ENCODE data around the gene GGCX. TPM values are rescaled to one million over a fixed set of nuclear protein-coding genes. Genes with fewer than 3 reads are reported as not detected.
A peak's percentile ranks its signal among the peaks of the same experiment; 100 is the strongest.
"Not testable (repeated sequence)": the region's sequence is repeated elsewhere in the genome, so short reads cannot be mapped to it uniquely, and the experiment has no call there.

GGCX gene
- total RNA-seq, 2 experiments from 2014 or later, result 22.9 to 27.6 TPM

GRCh38 chr2:85547859-85548607, 13.3 kb downstream of the GGCX start:
- intact Hi-C loops (cut with DNase I, micrococcal nuclease), result no loop called here
- Mint-ChIP-seq H3K36me3 (ENCODE audit: low read depth) (peaks cover 81% of the 10 kb centered on the region), H3K4me3 (no peak overlapping the region), H3K27me3 (no peaks in the 10 kb centered on the region), H3K27ac (no peak overlapping the region), H3K4me1 (ENCODE audit: low read depth) (peaks cover 10% of the 10 kb centered on the region), H3K9me3 (no peaks in the 10 kb centered on the region)
- Histone ChIP-seq H3K4me1 (ENCODE audit: insufficient read depth, low read length) (peaks cover 4% of the 10 kb centered on the region), H3K9me3 (ENCODE audit: control insufficient read depth in 1 of 2, insufficient read depth in 1 of 2, low read length in 2 of 2) (no peaks in the 10 kb centered on the region), H3K27me3 (ENCODE audit: control insufficient read depth in 1 of 2, insufficient read depth in 2 of 2, low read length in 2 of 2) (no peaks in the 10 kb centered on the region), H3K36me3 (ENCODE audit: insufficient read depth, low read length) (peaks cover 60% of the 10 kb centered on the region), H3K4me3 (ENCODE audit: low read length) (no peak overlapping the region), H3K27ac (ENCODE audit: low read depth in 1 of 2, low read length in 2 of 2) (no peak overlapping the region)
- DNase-seq (no peak), ATAC-seq (ENCODE audit: poor library complexity) (no peak)
- CTCF ChIA-PET, result interaction anchor here (1.4 kb wide), 1 partner anchor 127 kb away, joined by 4 read pairs; no protein-coding TSS in a partner anchor
- POLR2A ChIA-PET, result interaction anchor here (0.9 to 5.0 kb wide), 4 partner anchors 9 to 143 kb away, joined by 3 to 38 read pairs (median 6); partner anchors contain the start of genes GGCX and MAT2A
- no peak for TF ChIP-seq CTCF (IDR thresholded peaks at IDR 0.05)

- H3K27ac Mint-ChIP-seq, result peak overlapping the region; percentile 4
- no peaks in the 10 kb centered on the region for H3K27me3 ChIP-seq (ENCODE audit: control insufficient read depth in 1 of 2, insufficient read depth in 2 of 2, low read length in 2 of 2)
- peaks cover 60% of the 10 kb centered on the region for H3K36me3 ChIP-seq (ENCODE audit: insufficient read depth, low read length)
- no peak overlapping the region for H3K27ac ChIP-seq (ENCODE audit: low read depth in 1 of 2, low read length in 2 of 2)
- H3K27me3 Mint-ChIP-seq, result no peaks in the 10 kb centered on the region
- H3K4me3 ChIP-seq (ENCODE audit: low read length), result no peak overlapping the region
- intact Hi-C loops (cut with DNase I, micrococcal nuclease), result no loop called here
- H3K9me3 Mint-ChIP-seq, result no peaks in the 10 kb centered on the region
- H3K9me3 ChIP-seq (ENCODE audit: control insufficient read depth in 1 of 2, insufficient read depth in 1 of 2, low read length in 2 of 2), result no peaks in the 10 kb centered on the region
- POLR2A ChIA-PET, result interaction anchor here (0.8 to 5.0 kb wide), 3 partner anchors 8 to 142 kb away, joined by 3 to 38 read pairs (median 3); partner anchors contain the start of gene MAT2A
- peaks cover 81% of the 10 kb centered on the region for H3K36me3 Mint-ChIP-seq (ENCODE audit: low read depth)
- peaks cover 16% of the 10 kb centered on the region for H3K4me1 Mint-ChIP-seq (ENCODE audit: low read depth)
- TF ChIP-seq CTCF (IDR thresholded peaks at IDR 0.05), result no peak
- H3K4me3 Mint-ChIP-seq, result no peak overlapping the region
- H3K4me1 ChIP-seq (ENCODE audit: insufficient read depth, low read length), result peaks cover 4% of the 10 kb centered on the region
- ATAC-seq (ENCODE audit: poor library complexity), result no peak
- CTCF ChIA-PET, result no interaction called here
- no peak for DNase-seq
Measured at GRCh38 chr2:85547089-85547858, 14.0 kb downstream of the GGCX start.

GRCh38 chr2:85545780-85546240, 15.5 kb downstream of the GGCX start:
- Mint-ChIP-seq H3K9me3 (no peaks in the 10 kb centered on the region), H3K4me1 (ENCODE audit: low read depth) (peaks cover 25% of the 10 kb centered on the region), H3K4me3 (no peak overlapping the region), H3K27ac (no peak overlapping the region), H3K36me3 (ENCODE audit: low read depth) (peaks cover 82% of the 10 kb centered on the region), H3K27me3 (no peaks in the 10 kb centered on the region)
- DNase-seq (no peak), ATAC-seq (ENCODE audit: poor library complexity) (no peak)
- Histone ChIP-seq H3K27me3 (ENCODE audit: control insufficient read depth in 1 of 2, insufficient read depth in 2 of 2, low read length in 2 of 2) (no peaks in the 10 kb centered on the region), H3K4me3 (ENCODE audit: low read length) (no peak overlapping the region), H3K9me3 (ENCODE audit: control insufficient read depth in 1 of 2, insufficient read depth in 1 of 2, low read length in 2 of 2) (no peaks in the 10 kb centered on the region), H3K27ac (ENCODE audit: low read depth in 1 of 2, low read length in 2 of 2) (no peak overlapping the region), H3K4me1 (ENCODE audit: insufficient read depth, low read length) (peaks cover 8% of the 10 kb centered on the region), H3K36me3 (ENCODE audit: insufficient read depth, low read length) (peaks cover 60% of the 10 kb centered on the region)
- CTCF ChIA-PET, result interaction anchor here (0.6 kb wide), 1 partner anchor 34 kb away, joined by 3 read pairs; no protein-coding TSS in a partner anchor
- no peak for TF ChIP-seq CTCF (IDR thresholded peaks at IDR 0.05)
- POLR2A ChIA-PET, result interaction anchor here (1.0 to 1.3 kb wide), 3 partner anchors 9 to 155 kb away, joined by 3 to 5 read pairs (median 4); no protein-coding TSS in a partner anchor
- intact Hi-C loops (cut with DNase I, micrococcal nuclease), result no loop called here

- ATAC-seq (ENCODE audit: poor library complexity), result not testable (repeated sequence)
Measured at GRCh38 chr2:85544915-85545779, 16.1 kb downstream of the GGCX start.

More at GRCh38 chr2:85544915-85545779, 16.1 kb downstream of the GGCX start:
- H3K4me3 ChIP-seq (ENCODE audit: low read length); H3K4me1 ChIP-seq (ENCODE audit: insufficient read depth, low read length); H3K4me3 Mint-ChIP-seq; H3K9me3 Mint-ChIP-seq; H3K27ac ChIP-seq (ENCODE audit: low read depth in 1 of 2, low read length in 2 of 2); intact Hi-C loops (cut with DNase I, micrococcal nuclease); CTCF ChIA-PET; H3K27me3 Mint-ChIP-seq; H3K9me3 ChIP-seq (ENCODE audit: control insufficient read depth in 1 of 2, insufficient read depth in 1 of 2, low read length in 2 of 2); DNase-seq; H3K27me3 ChIP-seq (ENCODE audit: control insufficient read depth in 1 of 2, insufficient read depth in 2 of 2, low read length in 2 of 2); H3K27ac Mint-ChIP-seq: not testable (repeated sequence)
- peaks cover 82% of the 10 kb centered on the region for H3K36me3 Mint-ChIP-seq (ENCODE audit: low read depth)
- H3K4me1 Mint-ChIP-seq (ENCODE audit: low read depth), result peaks cover 32% of the 10 kb centered on the region
- peaks cover 54% of the 10 kb centered on the region for H3K36me3 ChIP-seq (ENCODE audit: insufficient read depth, low read length)
- POLR2A ChIA-PET, result interaction anchor here (1.0 to 1.3 kb wide), 4 partner anchors 8 to 154 kb away, joined by 3 to 5 read pairs (median 4); partner anchors contain the start of gene C2orf68

Measured in CD4-positive, alpha-beta T cell (primary cell).